ENCODE results near the gene TMEM184B. TPM values are rescaled to one million over a fixed set of nuclear protein-coding genes. Genes with fewer than 3 reads are reported as not detected.

Gene TMEM184B
- total RNA-seq, 1 donor from 2014 or later, result 26.5 TPM

DNA sequence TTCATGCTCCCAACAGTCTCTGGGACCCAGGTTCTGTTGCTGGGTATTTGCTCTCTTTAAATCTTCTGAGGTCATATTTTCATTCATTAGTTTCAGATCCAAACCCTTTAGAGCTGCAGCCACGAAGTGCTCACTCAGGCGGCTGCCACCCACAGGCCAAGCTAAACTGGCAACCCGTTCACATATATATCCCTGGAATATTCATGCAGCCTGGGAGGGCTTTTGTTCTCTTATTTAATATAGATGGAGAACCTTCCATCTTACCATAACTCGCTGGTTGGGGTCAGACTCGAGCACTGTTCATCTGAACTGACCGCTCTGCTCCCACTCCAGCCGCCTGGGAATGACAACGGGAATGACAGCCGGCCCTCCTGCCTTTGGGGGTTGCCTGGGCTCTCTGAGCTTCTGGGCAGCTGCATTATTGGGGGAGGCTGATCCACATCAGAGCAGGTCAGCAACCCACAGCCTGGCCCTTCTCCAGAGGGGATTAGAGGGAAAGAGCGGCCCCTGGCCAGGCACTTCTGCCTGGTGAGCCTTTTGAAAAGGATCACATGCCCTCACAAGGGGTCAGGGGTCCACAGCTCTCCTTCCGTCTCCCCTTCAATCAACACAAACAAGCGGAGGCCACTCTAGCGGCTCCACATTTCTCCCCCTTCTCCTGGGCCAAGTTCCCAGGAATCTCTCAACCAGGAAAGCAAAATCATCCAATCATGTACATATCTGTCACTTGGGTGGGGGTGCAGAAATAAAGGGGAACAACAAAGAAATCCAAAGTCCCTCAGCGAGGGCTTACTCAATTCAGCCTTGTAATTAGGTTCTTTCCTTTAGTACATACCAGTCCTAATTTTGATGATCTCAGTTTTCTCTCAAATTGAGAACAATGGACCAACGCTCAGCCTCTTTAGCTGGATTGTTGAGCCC lies 11.8 kb downstream of the TMEM184B start:
- no peak for TF ChIP-seq EZH2phosphoT487 (IDR thresholded peaks at IDR 0.05)
- no peak for TF ChIP-seq EZH2 (IDR thresholded peaks at IDR 0.05)
- TF ChIP-seq, protein P1, sequence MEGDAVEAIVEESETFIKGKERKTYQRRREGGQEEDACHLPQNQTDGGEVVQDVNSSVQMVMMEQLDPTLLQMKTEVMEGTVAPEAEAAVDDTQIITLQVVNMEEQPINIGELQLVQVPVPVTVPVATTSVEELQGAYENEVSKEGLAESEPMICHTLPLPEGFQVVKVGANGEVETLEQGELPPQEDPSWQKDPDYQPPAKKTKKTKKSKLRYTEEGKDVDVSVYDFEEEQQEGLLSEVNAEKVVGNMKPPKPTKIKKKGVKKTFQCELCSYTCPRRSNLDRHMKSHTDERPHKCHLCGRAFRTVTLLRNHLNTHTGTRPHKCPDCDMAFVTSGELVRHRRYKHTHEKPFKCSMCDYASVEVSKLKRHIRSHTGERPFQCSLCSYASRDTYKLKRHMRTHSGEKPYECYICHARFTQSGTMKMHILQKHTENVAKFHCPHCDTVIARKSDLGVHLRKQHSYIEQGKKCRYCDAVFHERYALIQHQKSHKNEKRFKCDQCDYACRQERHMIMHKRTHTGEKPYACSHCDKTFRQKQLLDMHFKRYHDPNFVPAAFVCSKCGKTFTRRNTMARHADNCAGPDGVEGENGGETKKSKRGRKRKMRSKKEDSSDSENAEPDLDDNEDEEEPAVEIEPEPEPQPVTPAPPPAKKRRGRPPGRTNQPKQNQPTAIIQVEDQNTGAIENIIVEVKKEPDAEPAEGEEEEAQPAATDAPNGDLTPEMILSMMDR (IDR thresholded peaks at IDR 0.05), result no peak
- peak; percentile 76 for DNase-seq (ENCODE audit: low spot score)
- Mint-ChIP-seq H3K9me3 (no peaks in the 10 kb centered on the region), H3K27ac (peak overlapping the region; percentile 90), H3K4me3 (peak overlapping the region; percentile 67), H3K4me1 (peaks cover 55% of the 10 kb centered on the region), H3K27me3 (ENCODE audit: insufficient read depth, low read depth) (no peaks in the 10 kb centered on the region), H3K36me3 (peaks cover 13% of the 10 kb centered on the region)
- peak overlapping the region; percentile 65 for H3K4me2 ChIP-seq
- peak overlapping the region; percentile 23 for H3K4me3 ChIP-seq
- H3K4me1 ChIP-seq, result peaks cover 41% of the 10 kb centered on the region
- peak overlapping the region; percentile 85 for H3K27ac ChIP-seq
- H3K36me3 ChIP-seq, result no peaks in the 10 kb centered on the region
- no peaks in the 10 kb centered on the region for H3K27me3 ChIP-seq
- H3K9ac ChIP-seq, result no peak overlapping the region
- H3K79me2 ChIP-seq (ENCODE audit: low read depth), result peaks cover 93% of the 10 kb centered on the region
- no peak overlapping the region for H2AFZ ChIP-seq (replicated peaks)
- H3K9me3 ChIP-seq (ENCODE audit: low read depth), result no peaks in the 10 kb centered on the region
- H3F3A ChIP-seq (ENCODE audit: low read depth), result peaks cover 39% of the 10 kb centered on the region
- peaks cover 57% of the 10 kb centered on the region for H4K20me1 ChIP-seq (ENCODE audit: low read depth)

GRCh38 chr22:38259370-38259769 lies 13.4 kb downstream of the TMEM184B start:
- Mint-ChIP-seq H3K9me3 (no peaks in the 10 kb centered on the region), H3K27ac (peak overlapping the region; percentile 34), H3K36me3 (peaks cover 10% of the 10 kb centered on the region), H3K4me1 (peaks cover 51% of the 10 kb centered on the region), H3K27me3 (ENCODE audit: insufficient read depth, low read depth) (no peaks in the 10 kb centered on the region), H3K4me3 (no peak overlapping the region)
- Histone ChIP-seq H3K79me2 (ENCODE audit: low read depth) (peaks cover 93% of the 10 kb centered on the region), H3K4me2 (no peak overlapping the region), H3K27me3 (no peaks in the 10 kb centered on the region), H3K9ac (no peak overlapping the region), H3K4me3 (no peak overlapping the region), H3K36me3 (no peaks in the 10 kb centered on the region), H3F3A (ENCODE audit: low read depth) (peaks cover 39% of the 10 kb centered on the region), H3K4me1 (peaks cover 41% of the 10 kb centered on the region), H3K9me3 (ENCODE audit: low read depth) (no peaks in the 10 kb centered on the region), H3K27ac (no peak overlapping the region), H4K20me1 (ENCODE audit: low read depth) (peaks cover 50% of the 10 kb centered on the region), H2AFZ (replicated peaks) (no peak overlapping the region)
- TF ChIP-seq EZH2 (IDR thresholded peaks at IDR 0.05), result no peak
- no peak for TF ChIP-seq EZH2phosphoT487 (IDR thresholded peaks at IDR 0.05)
- TF ChIP-seq, protein P1 (IDR thresholded peaks at IDR 0.05), result no peak
- no peak for DNase-seq (ENCODE audit: low spot score)

DNA sequence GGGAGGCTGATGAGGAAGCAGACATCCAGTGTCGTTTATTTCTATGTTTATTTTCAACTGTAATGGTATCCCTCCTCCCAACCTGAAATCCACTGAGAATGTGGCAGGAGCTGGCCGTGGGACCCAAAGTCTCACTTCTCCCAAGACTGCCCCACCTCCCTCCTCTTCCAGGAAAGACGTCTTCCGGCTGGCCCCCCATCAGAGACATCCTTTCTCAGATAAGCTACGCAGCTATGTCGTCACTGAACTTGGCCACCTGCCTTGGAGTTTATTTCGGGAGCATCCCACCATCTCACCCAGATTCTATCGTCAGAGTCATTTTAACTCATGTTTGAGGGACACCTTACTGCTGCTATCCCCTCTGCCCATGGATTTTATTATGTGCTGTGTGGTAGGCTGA lies 13.9 kb downstream of the TMEM184B start:
- no peaks in the 10 kb centered on the region for H3K9me3 Mint-ChIP-seq
- Histone ChIP-seq H3F3A (ENCODE audit: low read depth) (peaks cover 39% of the 10 kb centered on the region), H3K79me2 (ENCODE audit: low read depth) (peaks cover 93% of the 10 kb centered on the region), H4K20me1 (ENCODE audit: low read depth) (peaks cover 49% of the 10 kb centered on the region), H3K4me2 (no peak overlapping the region), H3K27ac (no peak overlapping the region), H2AFZ (replicated peaks) (no peak overlapping the region), H3K4me1 (peaks cover 41% of the 10 kb centered on the region), H3K36me3 (no peaks in the 10 kb centered on the region), H3K4me3 (no peak overlapping the region), H3K9ac (no peak overlapping the region), H3K27me3 (no peaks in the 10 kb centered on the region), H3K9me3 (ENCODE audit: low read depth) (no peaks in the 10 kb centered on the region)
- no peaks in the 10 kb centered on the region for H3K27me3 Mint-ChIP-seq (ENCODE audit: insufficient read depth, low read depth)
- H3K36me3 Mint-ChIP-seq, result peaks cover 9% of the 10 kb centered on the region
- H3K4me1 Mint-ChIP-seq, result peaks cover 51% of the 10 kb centered on the region
- H3K4me3 Mint-ChIP-seq, result no peak overlapping the region
- no peak for DNase-seq (ENCODE audit: low spot score)
- H3K27ac Mint-ChIP-seq, result peak overlapping the region; percentile 34
- TF ChIP-seq, protein P1 (IDR thresholded peaks at IDR 0.05), result no peak
